ENCODE results near the gene GPSM1. TPM values are rescaled to one million over a fixed set of nuclear protein-coding genes. Genes with fewer than 3 reads are reported as not detected.

GPSM1 gene
- polyA plus RNA-seq, 1 of the 3 experiments (the other 2 are of a cell fraction): 26.7 TPM

- Histone ChIP-seq H3K79me2 (ENCODE audit: insufficient read depth) (no peaks in the 10 kb centered on the region), H3F3A (replicated peaks; ENCODE audit: insufficient read depth) (no peaks in the 10 kb centered on the region), H4K20me1 (ENCODE audit: insufficient read depth) (0 out of 2 replicates have a peak, but pooled peaks cover 3% of the 10 kb centered on the region), H3K27ac (ENCODE audit: low read depth in 2 of 2, low read length in 1 of 2) (peak overlapping the region in 1 of 2 experiments; percentile 77; a peak in 2 of 4 replicates), H3K36me3 (replicated peaks in 1 of 2; ENCODE audit: control insufficient read depth in 1 of 2, insufficient read depth in 2 of 2, low read length in 1 of 2) (no peaks in the 10 kb centered on the region), H3K4me3 (ENCODE audit: low read depth in 2 of 2, low read length in 1 of 2) (no peak overlapping the region; a peak in 1 of 4 replicates), H3K9me2 (no peaks in the 10 kb centered on the region), H3K9ac (no peak overlapping the region), H2AFZ (ENCODE audit: low read depth) (no peak overlapping the region), H3K4me2 (no peak overlapping the region), H3K4me1 (ENCODE audit: control insufficient read depth in 1 of 2, insufficient read depth in 2 of 2, low read depth in 1 of 2, low read length in 1 of 2) (peaks cover 0 to 51% of the 10 kb centered on the region in 2 experiments; a peak in 1 of 4 replicates), H3K27me3 (ENCODE audit: insufficient read depth) (no peaks in the 10 kb centered on the region), H3K9me3 (no peaks in the 10 kb centered on the region)
- ChIA-PET CTCF (interaction anchor here (0.7 to 6.8 kb wide), 8 partner anchors 8 to 53 kb away, joined by 3 to 65 read pairs (median 32); partner anchors contain the start of genes CARD9, ENTR1, GPSM1 and PMPCA), POLR2A (interaction anchor here (0.6 to 2.1 kb wide), 4 partner anchors 9 to 19 kb away, joined by 3 to 11 read pairs (median 3); partner anchors contain the start of gene CARD9)
- peak; percentile 96 for DNase-seq
- WGBS (ENCODE audit: low lambda C conversion rate): 75% methylated on average over 5 of the region's 31 CpGs
- TF ChIP-seq EZH2phosphoT487 (IDR thresholded peaks at IDR 0.05; ENCODE audit: borderline replicate concordance, low read depth) (no peak), SMC3 (IDR thresholded peaks at IDR 0.05; ENCODE audit: low read depth, low read length) (no peak; the same call in 1 of the 2 replicates), GABPA (IDR thresholded peaks at IDR 0.05; ENCODE audit: low read depth) (no peak), USF1 (IDR thresholded peaks at IDR 0.05; ENCODE audit: borderline replicate concordance, low read depth) (no peak), USF2 (IDR thresholded peaks at IDR 0.05; ENCODE audit: borderline replicate concordance, low read depth, low read length) (no peak), EP300 (IDR thresholded peaks at IDR 0.05; ENCODE audit: borderline replicate concordance in 1 of 2, low read depth in 1 of 2, low read length in 1 of 2) (no peak), TAF1 (IDR thresholded peaks at IDR 0.05; ENCODE audit: borderline replicate concordance, low read depth, low read length) (no peak), FOSL2 (IDR thresholded peaks at IDR 0.05; ENCODE audit: borderline replicate concordance, low read depth) (no peak), RXRA (IDR thresholded peaks at IDR 0.05; ENCODE audit: borderline replicate concordance, low read depth) (no peak), SIN3A (IDR thresholded peaks at IDR 0.05; ENCODE audit: borderline replicate concordance, low read depth, low read length) (no peak), IRF3 (IDR thresholded peaks at IDR 0.05; ENCODE audit: low read depth, low read length) (no peak), TCF12 (IDR thresholded peaks at IDR 0.05) (no peak; the same call in 1 of the 2 replicates), YY1 (IDR thresholded peaks at IDR 0.05; ENCODE audit: low read depth) (no peak), FOXJ3 (CRISPR knock-in tag; IDR thresholded peaks at IDR 0.05) (0 out of 2 replicates have a peak, but pooled peaks have one; percentile 22), CHD2 (IDR thresholded peaks at IDR 0.05; ENCODE audit: low read length, partially characterized antibody) (peak; percentile 62), CTCF (IDR thresholded peaks at IDR 0.05) (no peak), ELF1 (IDR thresholded peaks at IDR 0.05) (no peak), MXI1 (IDR thresholded peaks at IDR 0.05; ENCODE audit: low read depth, low read length) (peak; percentile 80), MAX (IDR thresholded peaks at IDR 0.05; ENCODE audit: low read depth) (no peak), GATA2 (CRISPR knock-in tag; IDR thresholded peaks at IDR 0.05) (no peak), JUND (IDR thresholded peaks at IDR 0.05) (no peak), NFIC (IDR thresholded peaks at IDR 0.05; ENCODE audit: borderline replicate concordance) (peak; percentile 60; the same call in 1 of the 2 replicates), RFX5 (IDR thresholded peaks at IDR 0.05; ENCODE audit: low read length) (no peak)
- TF ChIP-seq, protein P1, sequence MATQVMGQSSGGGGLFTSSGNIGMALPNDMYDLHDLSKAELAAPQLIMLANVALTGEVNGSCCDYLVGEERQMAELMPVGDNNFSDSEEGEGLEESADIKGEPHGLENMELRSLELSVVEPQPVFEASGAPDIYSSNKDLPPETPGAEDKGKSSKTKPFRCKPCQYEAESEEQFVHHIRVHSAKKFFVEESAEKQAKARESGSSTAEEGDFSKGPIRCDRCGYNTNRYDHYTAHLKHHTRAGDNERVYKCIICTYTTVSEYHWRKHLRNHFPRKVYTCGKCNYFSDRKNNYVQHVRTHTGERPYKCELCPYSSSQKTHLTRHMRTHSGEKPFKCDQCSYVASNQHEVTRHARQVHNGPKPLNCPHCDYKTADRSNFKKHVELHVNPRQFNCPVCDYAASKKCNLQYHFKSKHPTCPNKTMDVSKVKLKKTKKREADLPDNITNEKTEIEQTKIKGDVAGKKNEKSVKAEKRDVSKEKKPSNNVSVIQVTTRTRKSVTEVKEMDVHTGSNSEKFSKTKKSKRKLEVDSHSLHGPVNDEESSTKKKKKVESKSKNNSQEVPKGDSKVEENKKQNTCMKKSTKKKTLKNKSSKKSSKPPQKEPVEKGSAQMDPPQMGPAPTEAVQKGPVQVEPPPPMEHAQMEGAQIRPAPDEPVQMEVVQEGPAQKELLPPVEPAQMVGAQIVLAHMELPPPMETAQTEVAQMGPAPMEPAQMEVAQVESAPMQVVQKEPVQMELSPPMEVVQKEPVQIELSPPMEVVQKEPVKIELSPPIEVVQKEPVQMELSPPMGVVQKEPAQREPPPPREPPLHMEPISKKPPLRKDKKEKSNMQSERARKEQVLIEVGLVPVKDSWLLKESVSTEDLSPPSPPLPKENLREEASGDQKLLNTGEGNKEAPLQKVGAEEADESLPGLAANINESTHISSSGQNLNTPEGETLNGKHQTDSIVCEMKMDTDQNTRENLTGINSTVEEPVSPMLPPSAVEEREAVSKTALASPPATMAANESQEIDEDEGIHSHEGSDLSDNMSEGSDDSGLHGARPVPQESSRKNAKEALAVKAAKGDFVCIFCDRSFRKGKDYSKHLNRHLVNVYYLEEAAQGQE (IDR thresholded peaks at IDR 0.05; ENCODE audit: low read depth, low read length): no peak
These were observed 37.8 kb downstream of the GPSM1 start for GRCh38 chr9:136364942-136365774.

Data from SK-N-SH (cell line).